HG02623 (cell line): ENCODE results near the gene ZNF784.

Experiments used
- ATAC-seq: cut with Tn5 transposase; IDR thresholded peaks from one replicate; pipeline ENCODE4 v1.9.1; 2021; ENCODE audit warnings: moderate library complexity; ENCODE audit not compliant: unreplicated experiment

Gene ZNF784

GRCh38 chr19:55656988-55657747, 32.8 kb upstream of the ZNF784 start:
- ATAC-seq: no peak

- ATAC-seq: no peak
These were observed 32.2 kb upstream of the ZNF784 start for GRCh38 chr19:55656552-55656951.

- ATAC-seq: no peak
These were observed 31.3 kb upstream of the ZNF784 start for GRCh38 chr19:55655648-55656040.

- ATAC-seq: peak; percentile 28
These were observed 30.7 kb upstream of the ZNF784 start, which contains the start of gene U2AF2 for GRCh38 chr19:55654868-55655647. U2AF2 (plus strand) TSS chr19:55655035; CDS start chr19:55655105, 70 bp downstream.

GRCh38 chr19:55654323-55654867, 30.0 kb upstream of the ZNF784 start:
- peak; percentile 57 for ATAC-seq

GRCh38 chr19:55653651-55654322, 29.4 kb upstream of the ZNF784 start:
- ATAC-seq: peak; percentile 41

GRCh38 chr19:55652311-55653128, 28.2 kb upstream of the ZNF784 start:
- ATAC-seq: no peak

GRCh38 chr19:55651236-55651635, 26.9 kb upstream of the ZNF784 start:
- no peak for ATAC-seq

- ATAC-seq: no peak
These were observed 26.4 kb upstream of the ZNF784 start for GRCh38 chr19:55650602-55651230.

- no peak for ATAC-seq
These were observed 25.8 kb upstream of the ZNF784 start for GRCh38 chr19:55650126-55650557.

GRCh38 chr19:55649268-55650125, 25.1 kb upstream of the ZNF784 start:
- no peak for ATAC-seq

GRCh38 chr19:55648585-55649267, 24.4 kb upstream of the ZNF784 start:
- no peak for ATAC-seq

GRCh38 chr19:55647732-55648584, 23.6 kb upstream of the ZNF784 start, which contains the start of gene CCDC106:
CCDC106 (plus strand) TSS chr19:55648212; CDS start chr19:55649047, 835 bp downstream.
- peak; percentile 37 for ATAC-seq

GRCh38 chr19:55646889-55647731, 22.7 kb upstream of the ZNF784 start:
- ATAC-seq: no peak

- ATAC-seq: no peak
These were observed 21.1 kb upstream of the ZNF784 start for GRCh38 chr19:55645512-55645881.

GRCh38 chr19:55644842-55645511, 20.6 kb upstream of the ZNF784 start:
- ATAC-seq: no peak
